Transverse colon (tissue), 3 donors: ENCODE results near the gene CYP4B1.

Experiments used
- CTCF ChIP-seq, 5 experiments: fragments of 200-600 bp in 3 of 5; fragments of 450-650 bp in 2 of 5; sonication (generic) in 3 of 5; IDR thresholded peaks; 1 replicate in 2 of 5; 2 replicates in 3 of 5; pipeline ENCODE4 v1.5.1; 2016 to 2017; ENCODE audit warnings: antibody characterized with exemption in 5 of 5, inconsistent platforms in 3 of 5, mild to moderate bottlenecking in 2 of 5, moderate library complexity in 1 of 5
- EP300 ChIP-seq: sonication (generic); formaldehyde crosslinking; IDR thresholded peaks from one replicate; pipeline ENCODE4 v1.6.1; 2017; ENCODE audit warnings: antibody characterized with exemption, low read depth

- TF ChIP-seq CTCF (IDR thresholded peaks at IDR 0.05) (no peak), EP300 (no peak)
Measured at GRCh38 chr1:46818591-46818990, 19.7 kb downstream of the CYP4B1 start.
